ENCODE data around the gene CFAP141.

The CFAP141 gene

GRCh38 chr1:154178911-154179811 lies 27.0 kb downstream of the CFAP141 start:
- no peak overlapping the region for H3K4me3 ChIP-seq (ENCODE audit: low read depth, low read length)
- no peak for DNase-seq (ENCODE audit: low read depth)

GRCh38 chr1:154178013-154178412 lies 28.1 kb downstream of the CFAP141 start:
- no peak for DNase-seq (ENCODE audit: low read depth)
- no peak overlapping the region for H3K4me3 ChIP-seq (ENCODE audit: low read depth, low read length)

- no peak overlapping the region for H3K4me3 ChIP-seq (ENCODE audit: low read depth, low read length)
- peak; percentile 51 for DNase-seq (ENCODE audit: low read depth)
These were observed 29.8 kb downstream of the CFAP141 start for GRCh38 chr1:154176337-154176736.

- H3K4me3 ChIP-seq (ENCODE audit: low read depth, low read length) = no peak overlapping the region
- no peak for DNase-seq (ENCODE audit: low read depth)
These were observed 31.5 kb downstream of the CFAP141 start for GRCh38 chr1:154174654-154175053.

GRCh38 chr1:154171880-154172279 lies 34.3 kb downstream of the CFAP141 start:
- DNase-seq (ENCODE audit: low read depth) = no peak
- no peak overlapping the region for H3K4me3 ChIP-seq (ENCODE audit: low read depth, low read length)

GRCh38 chr1:154171223-154171583 lies 34.9 kb downstream of the CFAP141 start:
- no peak overlapping the region for H3K4me3 ChIP-seq (ENCODE audit: low read depth, low read length)
- no peak for DNase-seq (ENCODE audit: low read depth)

GRCh38 chr1:154170547-154171222 lies 35.4 kb downstream of the CFAP141 start:
- no peak for DNase-seq (ENCODE audit: low read depth)
- H3K4me3 ChIP-seq (ENCODE audit: low read depth, low read length) = no peak overlapping the region

GRCh38 chr1:154167461-154167860 lies 38.7 kb downstream of the CFAP141 start:
- no peak for DNase-seq (ENCODE audit: low read depth)
- H3K4me3 ChIP-seq (ENCODE audit: low read depth, low read length) = no peak overlapping the region

GRCh38 chr1:154166207-154166606 lies 39.9 kb downstream of the CFAP141 start:
- no peak for DNase-seq (ENCODE audit: low read depth)

GRCh38 chr1:154159554-154159953 lies 46.6 kb downstream of the CFAP141 start:
- H3K4me3 ChIP-seq (ENCODE audit: low read depth, low read length) = no peak overlapping the region
- no peak for DNase-seq (ENCODE audit: low read depth)

More at GRCh38 chr1:154166207-154166606, 39.9 kb downstream of the CFAP141 start:
- no peak overlapping the region for H3K4me3 ChIP-seq (ENCODE audit: low read depth, low read length)

- no peak overlapping the region for H3K4me3 ChIP-seq (ENCODE audit: low read depth, low read length)
- no peak for DNase-seq (ENCODE audit: low read depth)
These were observed 47.6 kb downstream of the CFAP141 start for GRCh38 chr1:154158307-154159125.

- no peak overlapping the region for H3K4me3 ChIP-seq (ENCODE audit: low read depth, low read length)
- DNase-seq (ENCODE audit: low read depth) = no peak
These were observed 48.4 kb downstream of the CFAP141 start for GRCh38 chr1:154157520-154158306.

GRCh38 chr1:154155251-154155650 lies 50.9 kb downstream of the CFAP141 start:
- no peak for DNase-seq (ENCODE audit: low read depth)
- no peak overlapping the region for H3K4me3 ChIP-seq (ENCODE audit: low read depth, low read length)

- DNase-seq (ENCODE audit: low read depth) = no peak
- H3K4me3 ChIP-seq (ENCODE audit: low read depth, low read length) = no peak within 1 kb of the TSS
These were observed 51.5 kb downstream of the CFAP141 start, which contains the start of gene NUP210L for GRCh38 chr1:154154534-154155191. Gene NUP210L, minus strand, starts transcription at chr1:154155073.

- no peak overlapping the region for H3K4me3 ChIP-seq (ENCODE audit: low read depth, low read length)
- DNase-seq (ENCODE audit: low read depth) = no peak
These were observed 52.1 kb downstream of the CFAP141 start for GRCh38 chr1:154154053-154154452.

GRCh38 chr1:154151311-154151710 lies 54.8 kb downstream of the CFAP141 start:
- H3K4me3 ChIP-seq (ENCODE audit: low read depth, low read length) = no peak overlapping the region
- DNase-seq (ENCODE audit: low read depth) = peak; percentile 30

All from skeletal muscle cell (primary cell).